Lower leg skin (tissue), 4 donors: Measurements from ENCODE around the gene TSHZ2. TPM values are rescaled to one million over a fixed set of nuclear protein-coding genes. Genes with fewer than 3 reads are reported as not detected.
"Not testable (repeated sequence)": the region's sequence is repeated elsewhere in the genome, so short reads cannot be mapped to it uniquely, and the experiment has no call there.

Experiments used
- DNase-seq, 2 donors: peaks; one replicate each; pipeline ENCODE4 v3.0.0-alpha.2; 2019; ENCODE audit warnings: low spot score in 2 of 2
- H3K4me3 ChIP-seq: fragments of 200-600 bp; sonication (generic); 2 replicates; pipeline ENCODE4 v1.5.1; 2017; ENCODE audit warnings: mild to moderate bottlenecking, low read depth; ENCODE audit not compliant: poor library complexity, severe bottlenecking
- CTCF ChIP-seq, 3 donors: fragments of 450-650 bp; IDR thresholded peaks; one replicate each; pipeline ENCODE4 v1.5.1; 2016; ENCODE audit warnings: antibody characterized with exemption in 3 of 3, mild to moderate bottlenecking in 3 of 3, moderate library complexity in 2 of 3
- POLR2A ChIP-seq, 2 donors: fragments of 450-650 bp; IDR thresholded peaks; one replicate each; pipeline ENCODE4 v1.6.1; 2016 to 2017; ENCODE audit warnings: antibody characterized with exemption in 2 of 2, mild to moderate bottlenecking in 1 of 2, moderate library complexity in 1 of 2
- WGBS, 2 donors: methylation state at CpG; one replicate each; pipeline ENCODE4 v1.1.5; 2018; 5-methylcytosine and 5-hydroxymethylcytosine counted together
- intact Hi-C: fragments of 100-400 bp; cut with DNase I; formaldehyde crosslinking; loops from one replicate; pipeline ENCODE4 v1.15.0; 2023; ENCODE audit warnings: low total_unique reads
- total RNA-seq, 4 donors: library from RNA; depleted of rRNA; stranded (reverse); fragments of >200 nt; gene quantifications; one replicate each; pipeline ENCODE4 v1.1.0, GENCODE V29; 2016

TSHZ2 gene
- total RNA-seq, 4 donors from 2014 or later = 8.1 to 25.7 (median 10.5) TPM

DNA sequence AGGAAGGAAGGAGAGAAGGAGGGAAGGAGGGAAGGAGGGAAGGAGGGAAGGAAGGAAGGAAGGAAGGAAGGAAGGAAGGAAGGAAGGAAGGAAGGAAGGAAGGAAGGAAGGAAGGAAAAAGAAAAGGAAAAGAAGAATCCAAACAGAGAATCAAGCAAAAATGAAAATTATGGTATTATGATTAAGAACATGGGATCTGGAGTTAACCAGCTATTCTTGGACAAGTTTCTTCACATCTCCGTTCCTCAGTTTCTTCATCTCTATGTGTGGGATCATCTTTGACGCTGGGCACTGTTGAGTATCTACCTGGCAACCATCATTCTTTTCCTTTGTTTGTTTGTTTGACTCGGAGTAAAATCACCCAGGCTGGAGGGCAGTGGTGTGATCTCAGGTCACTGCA lies 549.9 kb downstream of the TSHZ2 start:
- WGBS, 2 donors = 90 to 91% methylated on average over 3 of the region's 3 CpGs

DNA sequence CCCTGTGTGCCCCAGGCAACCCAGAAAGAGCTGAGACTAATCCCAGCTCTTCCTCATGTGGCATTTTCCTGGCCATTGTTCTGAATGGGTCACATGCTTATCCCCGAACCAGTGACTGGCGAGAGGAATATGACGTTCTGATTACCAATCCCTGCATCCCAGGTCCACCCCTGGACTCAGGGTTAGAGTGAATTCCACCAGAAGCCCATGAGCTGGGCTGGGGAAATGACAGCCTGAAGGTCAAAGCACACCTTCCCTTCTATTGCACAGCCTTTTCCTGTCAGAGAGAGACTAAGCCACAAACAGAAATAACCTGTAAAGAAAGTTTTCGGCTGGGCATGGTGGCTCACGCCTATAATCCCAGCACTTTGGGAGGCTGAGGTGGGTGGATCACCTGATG lies 550.5 kb downstream of the TSHZ2 start:
- intact Hi-C loops = no loop called here
- H3K4me3 ChIP-seq = no peak overlapping the region
- WGBS, 2 donors = 80 to 84% methylated on average over 5 of the region's 5 CpGs
- peak in 1 of 2 donors; percentile 64 for DNase-seq
- no peak for TF ChIP-seq CTCF (IDR thresholded peaks at IDR 0.05)
- TF ChIP-seq POLR2A (IDR thresholded peaks at IDR 0.05) = no peak

More for the DNA sequence above, 549.9 kb downstream of the TSHZ2 start:
- no peak overlapping the region for H3K4me3 ChIP-seq
- intact Hi-C loops = no loop called here
- TF ChIP-seq CTCF (IDR thresholded peaks at IDR 0.05) (no peak), POLR2A (IDR thresholded peaks at IDR 0.05) (no peak)
- peak in 1 of 2 donors; percentile 10 for DNase-seq

- intact Hi-C loops, H3K4me3 ChIP-seq, DNase-seq: not testable (repeated sequence)
- 91 to 93% methylated on average over 2 of the region's 2 CpGs for WGBS, 2 donors
Measured at GRCh38 chr20:53523615-53524014, 551.5 kb downstream of the TSHZ2 start.

DNA sequence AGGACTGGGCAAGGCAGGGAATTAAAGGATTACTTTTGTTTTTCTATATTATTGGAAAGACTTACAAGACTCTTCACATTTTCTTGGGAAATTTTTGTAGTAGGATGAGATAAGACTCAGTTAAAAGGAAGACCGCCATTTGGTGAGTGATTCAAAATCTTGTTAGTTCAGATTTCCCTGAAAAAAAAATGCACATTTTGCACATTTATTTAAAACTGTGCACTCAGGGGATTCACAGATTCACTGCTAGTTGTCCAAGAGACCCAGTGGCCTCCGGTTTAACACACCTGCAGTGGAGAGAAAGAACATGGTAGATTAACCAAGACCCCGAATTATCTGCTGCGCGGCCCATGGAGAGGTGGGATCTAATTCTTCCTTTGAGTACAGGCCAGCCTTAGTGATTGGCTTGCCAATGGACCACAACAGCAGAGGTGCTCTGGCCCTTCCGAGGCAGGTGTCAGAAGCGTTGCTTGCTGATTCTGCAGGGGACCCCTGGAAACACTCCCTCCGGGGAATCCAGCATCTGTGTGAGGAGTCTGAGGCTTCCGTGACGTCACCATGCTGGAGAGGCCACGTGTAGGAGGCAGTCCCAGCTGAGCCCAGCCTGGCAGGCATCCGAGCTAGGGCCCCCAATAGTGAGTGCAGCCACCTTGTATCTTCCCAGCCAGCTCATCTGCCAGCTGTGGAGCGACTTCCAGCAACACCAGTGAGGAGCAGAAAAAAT lies 552.6 kb downstream of the TSHZ2 start:
- 74 to 76% methylated on average over 13 of the region's 13 CpGs for WGBS, 2 donors
- DNase-seq = peak in 1 of 2 donors; percentile 69
- TF ChIP-seq POLR2A (IDR thresholded peaks at IDR 0.05) (no peak), CTCF (IDR thresholded peaks at IDR 0.05) (no peak)
- H3K4me3 ChIP-seq = no peak overlapping the region
- intact Hi-C loops = no loop called here

DNA sequence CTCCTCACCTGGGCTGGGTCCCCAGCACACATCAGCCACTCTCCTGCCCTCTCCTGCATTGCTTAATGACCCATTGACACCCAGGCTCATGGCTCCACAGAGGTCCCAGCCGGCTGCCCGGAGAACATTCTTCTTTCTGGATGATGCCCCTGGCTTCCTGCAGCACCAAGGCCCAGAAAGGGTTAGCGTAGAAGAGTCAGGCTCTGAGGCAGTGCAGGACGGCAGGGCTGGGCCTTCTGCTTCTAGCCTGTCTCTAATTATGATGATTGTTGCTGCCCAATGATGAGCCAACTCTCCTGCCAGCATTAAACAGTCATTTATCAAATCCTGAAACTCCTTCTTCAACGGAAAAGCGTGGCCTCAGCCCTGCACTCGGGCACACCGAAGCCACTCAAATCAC lies 555.0 kb downstream of the TSHZ2 start:
- TF ChIP-seq POLR2A (IDR thresholded peaks at IDR 0.05) (no peak), CTCF (IDR thresholded peaks at IDR 0.05) (no peak)
- 66 to 74% methylated on average over 8 of the region's 8 CpGs for WGBS, 2 donors
- intact Hi-C loops = no loop called here
- H3K4me3 ChIP-seq = no peak overlapping the region
- DNase-seq = no peak

DNA sequence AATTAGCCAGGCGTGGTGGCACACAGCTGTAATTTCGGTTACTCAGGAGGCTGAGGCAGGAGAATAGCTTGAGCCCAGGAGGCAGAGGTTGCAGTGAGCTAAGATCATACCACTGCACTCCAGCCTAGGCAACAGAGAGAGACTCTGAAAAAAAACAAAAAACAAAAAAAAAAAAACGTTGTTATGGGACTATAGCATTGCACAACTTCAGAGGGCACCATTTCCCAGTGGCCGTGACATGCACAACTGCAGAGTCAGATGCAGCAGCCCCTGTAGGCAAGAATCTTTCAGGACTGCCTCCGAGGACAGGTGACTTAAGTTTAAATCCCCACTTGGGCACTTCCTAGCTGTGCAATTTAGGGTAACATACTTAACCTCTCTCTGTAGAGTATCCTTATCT lies 557.5 kb downstream of the TSHZ2 start:
- H3K4me3 ChIP-seq = no peak overlapping the region
- no peak for DNase-seq
- TF ChIP-seq POLR2A (IDR thresholded peaks at IDR 0.05) = no peak
- no peak for TF ChIP-seq CTCF (IDR thresholded peaks at IDR 0.05)
- 80 to 85% methylated on average over 5 of the region's 5 CpGs for WGBS, 2 donors
- intact Hi-C loops = no loop called here
